A549 (cell line): Measurements from ENCODE around the gene ZNF483. TPM values are rescaled to one million over a fixed set of nuclear protein-coding genes. Genes with fewer than 3 reads are reported as not detected.
"Not testable (repeated sequence)": the region's sequence is repeated elsewhere in the genome, so short reads cannot be mapped to it uniquely, and the experiment has no call there.

ENCODE experiments used
- ATAC-seq, 2 experiments: fragments of 200-7000 bp in 1 of 2; fragments of >200 bp in 1 of 2; cut with Nextera tagmentation in 1 of 2; cut with Tn5 transposase in 1 of 2; 3 replicates each; pipeline versions ENCODE4 v1.8.0 to v1.9.1; 2018 to 2020; ENCODE audit warnings: mild to moderate bottlenecking in 1 of 2, moderate library complexity in 1 of 2
- CTCF ChIA-PET: fragments of 300-600 bp; sonication (Branson Sonifier 250); formaldehyde crosslinking; extraction: SDS; loops from one replicate; lab custom pipeline; 2021; ENCODE audit warnings: antibody characterized with exemption, inconsistent platforms; lab: Yijun Ruan, JAX
- POLR2A ChIA-PET: fragments of 350-600 bp; formaldehyde crosslinking; extraction: SDS; loops from one replicate; lab custom pipeline; 2021; ENCODE audit warnings: antibody characterized with exemption, inconsistent platforms; lab: Yijun Ruan, JAX
- DNase-seq, 2 experiments: peaks; one replicate each; pipeline versions ENCODE4 v3.0.0 to v3.0.0-alpha.2; 2011 to 2016; ENCODE audit warnings: low read depth in 1 of 2, low spot score in 1 of 2
- FAIRE-seq: peaks from 2 replicates; lab custom pipeline; 2011; peaks lifted over from hg19 to GRCh38; lab: Jason Lieb, UNC
- H3K27ac ChIP-seq, 2 experiments: fragments of >200 bp; sonication (Bioruptor Twin); formaldehyde crosslinking; 3 replicates each; pipeline ENCODE4 v1.5.1; 2016 to 2017
- H3K4me1 ChIP-seq: fragments of >200 bp; sonication (Bioruptor Twin); formaldehyde crosslinking; 3 replicates; pipeline ENCODE4 v1.6.1; 2016
- H3K4me2 ChIP-seq: fragments of >200 bp; sonication (Bioruptor Twin); formaldehyde crosslinking; 3 replicates; pipeline ENCODE4 v1.6.1; 2016
- H3K4me3 ChIP-seq: fragments of >200 bp; sonication (Bioruptor Twin); formaldehyde crosslinking; 3 replicates; pipeline ENCODE4 v1.5.1; 2016
- H3K9me3 ChIP-seq: fragments of >200 bp; sonication (Bioruptor Twin); formaldehyde crosslinking; 3 replicates; pipeline ENCODE4 v1.6.1; 2016
- CBX2 ChIP-seq: fragments of 200-600 bp; sonication (generic); IDR thresholded peaks from 2 replicates; pipeline ENCODE4 v1.6.1; 2016; ENCODE audit warnings: low read depth, mild to moderate bottlenecking, borderline replicate concordance
- CBX8 ChIP-seq: fragments of 200-600 bp; sonication (generic); IDR thresholded peaks from 2 replicates; pipeline ENCODE4 v1.6.1; 2016
- EHMT2 ChIP-seq: fragments of 200-600 bp; sonication (generic); IDR thresholded peaks from 2 replicates; pipeline ENCODE4 v1.6.1; 2016; ENCODE audit warnings: antibody characterized with exemption, low read depth, mild to moderate bottlenecking, moderate library complexity
- ELK1 ChIP-seq: fragments of 150-350 bp; IDR thresholded peaks from 2 replicates; pipeline ENCODE4 v1.6.1; 2014; ENCODE audit warnings: low read depth, mild to moderate bottlenecking, low read length
- FOSB ChIP-seq: fragments of 250-450 bp; sonication (Bioruptor Pico); IDR thresholded peaks from 2 replicates; pipeline ENCODE4 v1.5.0; 2020; ENCODE audit warnings: mild to moderate bottlenecking, moderate library complexity
- HDAC2 ChIP-seq: fragments of 200-600 bp; sonication (generic); IDR thresholded peaks from 2 replicates; pipeline ENCODE4 v1.6.1; 2016
- HES2 ChIP-seq: fragments of >200 bp; sonication (Bioruptor Twin); formaldehyde crosslinking; IDR thresholded peaks from 2 replicates; pipeline ENCODE4 v1.6.1; 2016
- HMGXB4 ChIP-seq: fragments of 250-450 bp; sonication (Bioruptor Pico); IDR thresholded peaks from 2 replicates; pipeline ENCODE4 v1.5.0; 2021; ENCODE audit warnings: mild to moderate bottlenecking, moderate library complexity, borderline replicate concordance
- HOXA7 ChIP-seq: fragments of 250-450 bp; sonication (Bioruptor Pico); IDR thresholded peaks from 2 replicates; pipeline ENCODE4 v1.5.0; 2020; ENCODE audit warnings: mild to moderate bottlenecking, moderate library complexity
- HOXB13 ChIP-seq: fragments of 250-450 bp; sonication (Bioruptor Pico); IDR thresholded peaks from 2 replicates; pipeline ENCODE4 v1.5.0; 2020; ENCODE audit warnings: low read depth, mild to moderate bottlenecking, moderate library complexity
- HOXB5 ChIP-seq: fragments of 250-450 bp; sonication (Bioruptor Pico); IDR thresholded peaks from 2 replicates; pipeline ENCODE4 v1.5.0; 2020; ENCODE audit warnings: mild to moderate bottlenecking, moderate library complexity
- KDM5A ChIP-seq: fragments of 200-600 bp; sonication (generic); IDR thresholded peaks from 2 replicates; pipeline ENCODE4 v1.6.1; 2016; ENCODE audit warnings: antibody characterized with exemption, mild to moderate bottlenecking
- MAX ChIP-seq: IDR thresholded peaks from 2 replicates; pipeline ENCODE4 v1.6.1; 2012
- NFE2L2 ChIP-seq: fragments of 150-350 bp; conservative IDR thresholded peaks from 2 replicates; pipeline ENCODE4 v1.6.1; 2014; ENCODE audit warnings: low read length
- PHF8 ChIP-seq: fragments of 200-600 bp; sonication (generic); IDR thresholded peaks from 2 replicates; pipeline ENCODE4 v1.6.1; 2016; ENCODE audit warnings: low read depth, mild to moderate bottlenecking, antibody characterized with exemption, moderate library complexity, borderline replicate concordance
- SMC3 ChIP-seq: fragments of >200 bp; sonication (Bioruptor Twin); formaldehyde crosslinking; IDR thresholded peaks from 3 replicates; pipeline ENCODE4 v1.6.1; 2018; ENCODE audit warnings: inconsistent platforms
- USF2 ChIP-seq: fragments of 450-650 bp; IDR thresholded peaks from 2 replicates; pipeline ENCODE4 v1.6.1; 2014; ENCODE audit warnings: antibody characterized with exemption
- ZFP36 ChIP-seq: fragments of 450-650 bp; IDR thresholded peaks from 2 replicates; pipeline ENCODE4 v1.6.1; 2014; ENCODE audit warnings: borderline replicate concordance; ENCODE audit not compliant: partially characterized antibody
- WGBS: methylation state at CpG from one replicate; pipeline ENCODE4 v1.1.6; 2017; ENCODE audit errors: missing lambda C conversion rate; 5-methylcytosine and 5-hydroxymethylcytosine counted together
- polyA plus RNA-seq, 4 experiments: library from polyadenylated mRNA; depleted of rRNA in 3 of 4; stranded (reverse); fragments of >200 nt; fragmentation: RNase III in 1 of 4; extraction: RNeasy Plus Mini Kit Qiagen cat#74134 plus additional on column Dnase treatment in 1 of 4; gene quantifications; 2 replicates in 3 of 4; 3 replicates in 1 of 4; pipeline ENCODE4 v1.2.3, GENCODE V29; 2011 to 2017

Gene ZNF483
- polyA plus RNA-seq, 2 of the 4 experiments (the other 2 are of a cell fraction), result 1.0 to 2.8 TPM

- TF ChIP-seq ELK1, result no peak
- TF ChIP-seq ZFP36, result no peak
- TF ChIP-seq MAX, result no peak
- no peak for TF ChIP-seq KDM5A
- TF ChIP-seq EHMT2, result no peak
- no peak for TF ChIP-seq HOXA7 (CRISPR knock-in tag)
These were observed 23.3 kb upstream of the ZNF483 start (continued) for GRCh38 chr9:111501648-111502047.

- Histone ChIP-seq H3K27ac (no peak overlapping the region), H3K4me3 (no peak overlapping the region), H3K9me3 (no peaks in the 10 kb centered on the region), H3K4me2 (no peak overlapping the region), H3K4me1 (no peaks in the 10 kb centered on the region)
- DNase-seq, result no peak
- ChIA-PET CTCF (interaction anchor here (1.1 kb wide), 1 partner anchor 33 kb away, joined by 3 read pairs; no protein-coding TSS in a partner anchor), POLR2A (no interaction called here)
- no peak for TF ChIP-seq FOSB (CRISPR knock-in tag)
- no peak for TF ChIP-seq PHF8
- no peak for TF ChIP-seq CBX8
- TF ChIP-seq MAX, result no peak
- no peak for TF ChIP-seq NFE2L2
- no peak for TF ChIP-seq ZFP36
- TF ChIP-seq USF2, result no peak
- TF ChIP-seq CBX2, result no peak
- no peak for TF ChIP-seq HOXB13 (CRISPR knock-in tag)
- TF ChIP-seq SMC3, result no peak
- TF ChIP-seq HDAC2, result no peak
- no peak for TF ChIP-seq HOXB5 (CRISPR knock-in tag)
- FAIRE-seq, result no peak
- ATAC-seq, result no peak; a peak in 2 of 6 replicates
- WGBS, result 72% methylated on average over 3 of the region's 3 CpGs
These were observed 22.5 kb upstream of the ZNF483 start for GRCh38 chr9:111502506-111502905.

GRCh38 chr9:111511581-111511980, 13.4 kb upstream of the ZNF483 start:
- H3K4me3 ChIP-seq, CTCF ChIA-PET, H3K9me3 ChIP-seq, DNase-seq, H3K27ac ChIP-seq, ATAC-seq, POLR2A ChIA-PET, H3K4me1 ChIP-seq, H3K4me2 ChIP-seq, FAIRE-seq: not testable (repeated sequence)
- 74% methylated on average over 6 of the region's 6 CpGs for WGBS

GRCh38 chr9:111514967-111515366, 10.0 kb upstream of the ZNF483 start:
- no peak overlapping the region for H3K4me3 ChIP-seq
- CTCF ChIA-PET, result no interaction called here
- no peak for ATAC-seq
- TF ChIP-seq NFE2L2 (no peak), HES2 (no peak), SMC3 (no peak), ELK1 (no peak), HMGXB4 (no peak)
- TF ChIP-seq, all 56 proteins: peak for 0
- Histone ChIP-seq H3K27ac (no peak overlapping the region), H3K4me1 (no peaks in the 10 kb centered on the region), H3K4me2 (no peak overlapping the region), H3K9me3 (no peaks in the 10 kb centered on the region)
- no peak for DNase-seq
- FAIRE-seq, result no peak
- POLR2A ChIA-PET, result no interaction called here
